Adrenal gland (tissue), 12 donors: Measurements from ENCODE around the gene SH3GLB1. TPM values are rescaled to one million over a fixed set of nuclear protein-coding genes. Genes with fewer than 3 reads are reported as not detected.
A peak's percentile ranks its signal among the peaks of the same experiment; 100 is the strongest.

ENCODE experiments used
- DNase-seq, 7 donors: peaks; one replicate each; pipeline ENCODE4 v3.0.0-alpha.2; 2019 to 2020
- H3K27ac ChIP-seq, 5 donors: fragments of 200-600 bp; sonication (generic) in 4 of 5; 1 replicate in 3 of 5; 2 replicates in 2 of 5; pipeline versions ENCODE4 v1.5.1 to v1.8.0; 2016 to 2020; ENCODE audit warnings: mild to moderate bottlenecking in 1 of 5
- H3K27me3 ChIP-seq: fragments of 200-600 bp; 2 replicates; pipeline ENCODE4 v1.8.0; 2021
- H3K36me3 ChIP-seq, 2 donors: fragments of 200-600 bp; replicated peaks in 1 of 2; 1 replicate in 1 of 2; 2 replicates in 1 of 2; pipeline versions ENCODE4 v1.5.1 to v1.8.0; 2018 to 2022
- H3K4me1 ChIP-seq, 2 donors: fragments of 200-600 bp; replicated peaks in 1 of 2; 1 replicate in 1 of 2; 2 replicates in 1 of 2; pipeline versions ENCODE4 v1.5.1 to v1.8.0; 2018 to 2021
- H3K4me3 ChIP-seq, 4 donors: fragments of 200-600 bp; sonication (generic) in 3 of 4; one replicate each; pipeline ENCODE4 v1.5.1; 2016 to 2018
- H3K9me3 ChIP-seq, 3 donors: fragments of 200-600 bp; sonication (generic) in 1 of 3; replicated peaks in 1 of 3; 1 replicate in 2 of 3; 2 replicates in 1 of 3; pipeline versions ENCODE4 v1.5.1 to v1.8.0; 2016 to 2021
- POLR2A ChIP-seq, 2 donors: fragments of 450-650 bp; IDR thresholded peaks; one replicate each; pipeline ENCODE4 v1.6.1; 2017; ENCODE audit warnings: antibody characterized with exemption in 2 of 2, mild to moderate bottlenecking in 2 of 2, moderate library complexity in 1 of 2
- WGBS, 4 donors: extraction: QIAGEN DNeasy Blood & Tissue Kit in 2 of 4; methylation state at CpG; one replicate each; pipeline versions ENCODE4 v1.1.5 to v1.1.7; 2013 to 2017; 5-methylcytosine and 5-hydroxymethylcytosine counted together
- intact Hi-C, 2 donors: fragments of 100-400 bp; cut with DNase I; formaldehyde crosslinking; loops; one replicate each; pipeline versions ENCODE4 v1.14.1 to v1.15.0; 2022 to 2023
- polyA plus RNA-seq, 3 donors: library from polyadenylated mRNA; stranded (reverse); fragments of 200-250 nt in 2 of 3; fragments of 350-450 nt in 1 of 3; fragmentation: Illumina TruSeq in 1 of 3; extraction: RNeasy Lipid Tissue Mini Kit (QIAGEN cat#74804) in 1 of 3; gene quantifications; one replicate each; pipeline ENCODE4 v1.2.3, GENCODE V29; 2013 to 2014
- total RNA-seq, 9 donors: library from RNA; depleted of rRNA in 4 of 9; stranded (reverse); fragments of >200 nt in 4 of 9; fragments of 120-200 nt in 1 of 9; fragmentation: NEBNext Ultra II Directional in 1 of 9; extraction: Animal tissue kit (Norgen Biotek cat#: 25700) in 1 of 9; gene quantifications; one replicate each; pipeline versions ENCODE4 v1.1.0 to v1.2.4, GENCODE V29; 2013 to 2023
- TF ChIP-seq, protein P1 (sequence below), 6 experiments: fragments of 450-650 bp in 4 of 6; fragments of 200-600 bp in 2 of 6; sonication (generic) in 1 of 6; IDR thresholded peaks; 1 replicate in 5 of 6; 2 replicates in 1 of 6; pipeline versions ENCODE4 v1.5.1 to v1.8.0; 2016 to 2021; ENCODE audit warnings: antibody characterized with exemption in 6 of 6, mild to moderate bottlenecking in 2 of 6, moderate library complexity in 1 of 6
- donor health status: healthy with polysubstance abuse.
- donor health status: Bipolar disorder and iron deficiency.
- donor health status: DM: yes; HTN: yes; CAD: no.
- donor health status: DM: no; HTN: no; CAD: no.
- donor health status: DM: no; HTN: no; CAD: no.
- donor health status: DM: yes; HTN: yes; CAD: no.

Gene SH3GLB1
- total and polyA plus RNA-seq, 12 donors = 22.5 to 105 (median 51.3) TPM

DNA sequence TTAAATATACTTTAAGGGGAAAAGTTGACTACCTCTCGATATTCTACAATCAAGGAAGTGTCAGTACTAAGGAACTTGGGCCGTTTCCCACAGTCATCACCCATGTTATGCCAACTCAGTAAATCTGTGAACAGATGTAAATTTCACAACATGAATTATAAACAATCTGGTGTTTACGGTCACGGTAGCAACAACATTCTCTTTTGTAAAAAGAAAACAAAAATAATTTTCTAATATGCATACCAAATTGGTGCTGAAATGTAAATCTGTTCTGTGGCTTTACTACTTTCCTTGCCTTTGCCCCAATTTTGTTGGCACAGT lies 1.2 kb downstream of the SH3GLB1 start:
- no peaks in the 10 kb centered on the region for H3K27me3 ChIP-seq
- no peaks in the 10 kb centered on the region for H3K9me3 ChIP-seq
- WGBS, 4 donors = 0 to 3% (median 0%) methylated on average over 4 of the region's 4 CpGs
- peak in 2 of 7 donors; percentile 17 to 25 for DNase-seq
- intact Hi-C loops = no loop called here
- peaks cover 13 to 53% of the 10 kb centered on the region in 2 donors for H3K4me1 ChIP-seq
- H3K36me3 ChIP-seq = no peaks in the 10 kb centered on the region
- peak overlapping the region; percentile 87 to 98 (median 95) for H3K27ac ChIP-seq
- peak overlapping the region; percentile 63 to 91 (median 74) for H3K4me3 ChIP-seq
- TF ChIP-seq, protein P1, sequence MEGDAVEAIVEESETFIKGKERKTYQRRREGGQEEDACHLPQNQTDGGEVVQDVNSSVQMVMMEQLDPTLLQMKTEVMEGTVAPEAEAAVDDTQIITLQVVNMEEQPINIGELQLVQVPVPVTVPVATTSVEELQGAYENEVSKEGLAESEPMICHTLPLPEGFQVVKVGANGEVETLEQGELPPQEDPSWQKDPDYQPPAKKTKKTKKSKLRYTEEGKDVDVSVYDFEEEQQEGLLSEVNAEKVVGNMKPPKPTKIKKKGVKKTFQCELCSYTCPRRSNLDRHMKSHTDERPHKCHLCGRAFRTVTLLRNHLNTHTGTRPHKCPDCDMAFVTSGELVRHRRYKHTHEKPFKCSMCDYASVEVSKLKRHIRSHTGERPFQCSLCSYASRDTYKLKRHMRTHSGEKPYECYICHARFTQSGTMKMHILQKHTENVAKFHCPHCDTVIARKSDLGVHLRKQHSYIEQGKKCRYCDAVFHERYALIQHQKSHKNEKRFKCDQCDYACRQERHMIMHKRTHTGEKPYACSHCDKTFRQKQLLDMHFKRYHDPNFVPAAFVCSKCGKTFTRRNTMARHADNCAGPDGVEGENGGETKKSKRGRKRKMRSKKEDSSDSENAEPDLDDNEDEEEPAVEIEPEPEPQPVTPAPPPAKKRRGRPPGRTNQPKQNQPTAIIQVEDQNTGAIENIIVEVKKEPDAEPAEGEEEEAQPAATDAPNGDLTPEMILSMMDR (IDR thresholded peaks at IDR 0.05) = no peak
- TF ChIP-seq POLR2A (IDR thresholded peaks at IDR 0.05) = no peak

- no peak for TF ChIP-seq POLR2A (IDR thresholded peaks at IDR 0.05)
- TF ChIP-seq, protein P1 (IDR thresholded peaks at IDR 0.05) = no peak
- 0 to 7% (median 4%) methylated on average over 2 of the region's 2 CpGs for whole genome bisulfite sequencing, 4 donors
- peak overlapping the region; percentile 87 to 98 (median 95) for H3K27ac ChIP-seq
Observed at GRCh38 chr1:86706018-86706635, 1.8 kb downstream of the SH3GLB1 start.

DNA sequence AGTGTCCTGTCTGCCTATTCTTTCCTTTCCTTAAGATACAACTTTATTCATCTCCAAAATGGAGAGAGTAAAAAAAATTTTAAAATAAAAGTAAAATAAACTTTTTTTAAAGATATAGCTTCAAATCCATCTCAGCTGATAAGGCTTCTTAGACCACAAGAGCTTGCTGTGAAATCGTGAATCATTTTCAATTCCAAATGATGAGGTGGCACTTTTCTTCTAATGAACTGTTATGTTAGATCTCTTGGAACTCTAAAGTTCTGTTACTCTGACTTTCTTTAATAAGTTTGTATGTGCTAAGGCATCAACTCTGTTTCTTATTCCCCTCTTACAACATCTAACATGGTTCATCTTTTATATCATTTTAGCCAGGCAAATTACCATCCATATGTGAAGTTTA lies 4.5 kb downstream of the SH3GLB1 start:
- 17 to 41% (median 24%) methylated on average over 1 of the region's 1 CpG for WGBS, 4 donors
- intact Hi-C loops = no loop called here
- H3K9me3 ChIP-seq = no peaks in the 10 kb centered on the region
- TF ChIP-seq, protein P1 (IDR thresholded peaks at IDR 0.05) = no peak
- no peak for TF ChIP-seq POLR2A (IDR thresholded peaks at IDR 0.05)
- peaks cover 16 to 72% of the 10 kb centered on the region in 2 donors for H3K4me1 ChIP-seq
- H3K27ac ChIP-seq = no peak overlapping the region
- no peak for DNase-seq
- H3K36me3 ChIP-seq = no peaks in the 10 kb centered on the region
- H3K4me3 ChIP-seq = no peak overlapping the region
- no peaks in the 10 kb centered on the region for H3K27me3 ChIP-seq

More at GRCh38 chr1:86706018-86706635, 1.8 kb downstream of the SH3GLB1 start:
- Histone ChIP-seq H3K4me3 (peak overlapping the region in 2 of 4 donors; percentile 69 to 91), H3K27me3 (no peaks in the 10 kb centered on the region), H3K4me1 (peaks cover 13 to 56% of the 10 kb centered on the region in 2 donors), H3K36me3 (no peaks in the 10 kb centered on the region), H3K9me3 (no peaks in the 10 kb centered on the region)
- DNase-seq = no peak
- intact Hi-C loops = no loop called here

- no peak for TF ChIP-seq POLR2A (IDR thresholded peaks at IDR 0.05)
- TF ChIP-seq, protein P1 (IDR thresholded peaks at IDR 0.05) = no peak
- no peak overlapping the region for H3K4me3 ChIP-seq
- H3K27ac ChIP-seq = no peak overlapping the region
- no peaks in the 10 kb centered on the region for H3K9me3 ChIP-seq
- no peak for DNase-seq
- peaks cover 11 to 80% of the 10 kb centered on the region in 2 donors for H3K4me1 ChIP-seq
- 80 to 86% (median 84%) methylated on average over 2 of the region's 2 CpGs for WGBS, 4 donors
- no peaks in the 10 kb centered on the region for H3K27me3 ChIP-seq
- peaks cover 0 to 14% of the 10 kb centered on the region in 2 donors for H3K36me3 ChIP-seq
- intact Hi-C loops = no loop called here
Observed at GRCh38 chr1:86712088-86712860, 7.9 kb downstream of the SH3GLB1 start.
